GM11168 (cell line): ENCODE results near the gene ZFPL1.

Experiments
- in situ Hi-C: fragments of 300-500 bp; cut with MboI; formaldehyde crosslinking; loops from one replicate; pipeline ENCODE4 v1.12.0; 2022; ENCODE audit warnings: low sequenced_read_pairs; ENCODE audit not compliant: unreplicated experiment

The ZFPL1 gene

GRCh38 chr11:65059959-65060824 lies 23.8 kb upstream of the ZFPL1 start:
- in situ Hi-C loops, result no loop called here

- in situ Hi-C loops, result no loop called here
Measured at GRCh38 chr11:65060913-65061408, 23.1 kb upstream of the ZFPL1 start.

GRCh38 chr11:65063532-65063931 lies 20.5 kb upstream of the ZFPL1 start:
- in situ Hi-C loops, result no loop called here

- in situ Hi-C loops, result no loop called here
Measured at GRCh38 chr11:65064847-65065240, 19.2 kb upstream of the ZFPL1 start.

- in situ Hi-C loops, result no loop called here
Measured at GRCh38 chr11:65065851-65066250, 18.2 kb upstream of the ZFPL1 start.

- in situ Hi-C loops, result no loop called here
Measured at GRCh38 chr11:65066315-65066714, 17.7 kb upstream of the ZFPL1 start.

- in situ Hi-C loops, result no loop called here
Measured at GRCh38 chr11:65066805-65067291, 17.2 kb upstream of the ZFPL1 start.

- in situ Hi-C loops, result no loop called here
Measured at GRCh38 chr11:65067446-65067845, 16.6 kb upstream of the ZFPL1 start.

GRCh38 chr11:65069217-65069616 lies 14.8 kb upstream of the ZFPL1 start:
- in situ Hi-C loops, result no loop called here

- in situ Hi-C loops, result no loop called here
Measured at GRCh38 chr11:65071907-65072630, 12.0 kb upstream of the ZFPL1 start.

- in situ Hi-C loops, result no loop called here
Measured at GRCh38 chr11:65072631-65072966, 11.4 kb upstream of the ZFPL1 start.

GRCh38 chr11:65077451-65077850 lies 6.6 kb upstream of the ZFPL1 start:
- in situ Hi-C loops, result no loop called here

- in situ Hi-C loops, result no loop called here
Measured at GRCh38 chr11:65078151-65078550, 5.9 kb upstream of the ZFPL1 start.

GRCh38 chr11:65078786-65079342 lies 5.2 kb upstream of the ZFPL1 start:
- in situ Hi-C loops, result no loop called here

- in situ Hi-C loops, result no loop called here
Measured at GRCh38 chr11:65083134-65083833, 738 bp upstream of the ZFPL1 start.

GRCh38 chr11:65084598-65085375 lies 765 bp downstream of the ZFPL1 start:
- in situ Hi-C loops, result no loop called here

- in situ Hi-C loops, result no loop called here
Measured at GRCh38 chr11:65085446-65085845, 1.4 kb downstream of the ZFPL1 start.

GRCh38 chr11:65086809-65087208 lies 2.8 kb downstream of the ZFPL1 start:
- in situ Hi-C loops, result no loop called here

- in situ Hi-C loops, result no loop called here
Measured at GRCh38 chr11:65087216-65087615, 3.2 kb downstream of the ZFPL1 start.

- in situ Hi-C loops, result no loop called here
Measured at GRCh38 chr11:65087827-65088226, 3.8 kb downstream of the ZFPL1 start.
